K562 (cell line): ENCODE results near the gene APC. TPM values are rescaled to one million over a fixed set of nuclear protein-coding genes. Genes with fewer than 3 reads are reported as not detected.

ENCODE experiments used
- ATAC-seq: fragments of 200-7000 bp; cut with Tn5 transposase; 3 replicates; pipeline ENCODE4 v1.9.1; 2020; ENCODE audit warnings: moderate library complexity
- BruUV-seq: library from RNA; stranded (reverse); fragments of 400-500 nt; replicated peaks from 2 replicates; lab custom pipeline; 2021; lab: Mats Ljungman, UMichigan
- CTCF ChIA-PET: fragments of 300-600 bp; formaldehyde crosslinking; extraction: SDS; loops from one replicate; lab custom pipeline; 2021; ENCODE audit warnings: low intra/inter-chr PET ratio; lab: Yijun Ruan, JAX
- POLR2A ChIA-PET: fragments of 300-600, 350-650 bp; sonication (Branson Sonifier 250); formaldehyde crosslinking; extraction: SDS; loops from one replicate; lab custom pipeline; 2021; ENCODE audit warnings: antibody characterized with exemption, inconsistent platforms; lab: Yijun Ruan, JAX
- DNase-seq, 4 experiments: peaks; one replicate each; pipeline versions ENCODE4 v3.0.0 to v3.0.0-alpha.2; 2011 to 2018; ENCODE audit warnings: low spot score in 3 of 4, mixed read lengths in 3 of 4; ENCODE audit errors: extremely low read depth in 1 of 4
- FAIRE-seq: peaks from 2 replicates; lab custom pipeline; 2011; peaks lifted over from hg19 to GRCh38; lab: Jason Lieb, UNC
- H2AFZ ChIP-seq: 2 replicates; pipeline ENCODE4 v1.6.0; 2011; ENCODE audit warnings: low read depth, low read length, control low read depth, inconsistent platforms
- H3K27ac ChIP-seq: fragments of 200-600 bp; 3 replicates; pipeline ENCODE4 v1.8.0; 2011; ENCODE audit warnings: low read depth, mild to moderate bottlenecking, control low read depth, inconsistent platforms, low read length, moderate library complexity, mixed read lengths; ENCODE audit errors: extremely low read depth
- H3K27me3 ChIP-seq, 2 experiments: fragments of 300-600 bp in 1 of 2; 2 replicates in 1 of 2; 3 replicates in 1 of 2; pipeline versions ENCODE4 v1.6.0 to v1.8.0; 2011; ENCODE audit warnings: inconsistent platforms in 2 of 2, low read length in 2 of 2, mild to moderate bottlenecking in 1 of 2, mixed read lengths in 1 of 2, moderate library complexity in 1 of 2; ENCODE audit not compliant: control insufficient read depth in 2 of 2, insufficient read depth in 2 of 2
- H3K36me3 ChIP-seq: fragments of 300-600 bp; 3 replicates; pipeline ENCODE4 v1.8.0; 2011; ENCODE audit warnings: mild to moderate bottlenecking, low read length, inconsistent platforms; ENCODE audit not compliant: control insufficient read depth, insufficient read depth
- H3K4me1 ChIP-seq, 2 experiments: fragments of 200-600 bp in 1 of 2; replicated peaks in 1 of 2; 2 replicates in 1 of 2; 3 replicates in 1 of 2; pipeline versions ENCODE4 v1.5.1 to v1.8.0; 2011; ENCODE audit warnings: inconsistent platforms in 2 of 2, low read length in 2 of 2, mild to moderate bottlenecking in 1 of 2, mixed read lengths in 1 of 2, moderate library complexity in 1 of 2; ENCODE audit not compliant: control insufficient read depth in 2 of 2, insufficient read depth in 2 of 2
- H3K4me2 ChIP-seq: 2 replicates; pipeline ENCODE4 v1.6.1; 2011; ENCODE audit warnings: low read length, control low read depth, inconsistent platforms, mixed read lengths; ENCODE audit not compliant: insufficient read depth
- H3K4me3 ChIP-seq: fragments of 200-600 bp; sonication (generic), shearing (Covaris generic); 2 replicates; pipeline ENCODE4 v1.5.1; 2016; ENCODE audit warnings: control low read depth, inconsistent platforms
- H3K79me2 ChIP-seq: fragments of 200-600 bp; 3 replicates; pipeline ENCODE4 v1.8.0; 2011; ENCODE audit warnings: low read length, inconsistent platforms; ENCODE audit not compliant: control insufficient read depth, insufficient read depth
- H3K9ac ChIP-seq, 2 experiments: 2 replicates each; pipeline versions ENCODE4 v1.6.0 to v1.6.1; 2011; ENCODE audit warnings: low read depth in 2 of 2, low read length in 2 of 2, control low read depth in 1 of 2, inconsistent platforms in 1 of 2, mild to moderate bottlenecking in 1 of 2, mixed read lengths in 1 of 2; ENCODE audit not compliant: insufficient read depth in 1 of 2
- H3K9me1 ChIP-seq: one replicate; pipeline ENCODE4 v1.6.0; 2011; ENCODE audit warnings: inconsistent platforms, mild to moderate bottlenecking, low read length, moderate library complexity; ENCODE audit not compliant: control insufficient read depth, insufficient read depth
- H3K9me3 ChIP-seq: replicated peaks from 2 replicates; pipeline ENCODE4 v1.5.1; 2011; ENCODE audit warnings: low read depth, low read length, inconsistent platforms; ENCODE audit not compliant: control insufficient read depth, insufficient read depth
- H4K20me1 ChIP-seq: replicated peaks from 2 replicates; pipeline ENCODE4 v1.6.1; 2011; ENCODE audit warnings: low read length, inconsistent platforms, mixed read lengths; ENCODE audit not compliant: control insufficient read depth, insufficient read depth
- CREBBP ChIP-seq: IDR thresholded peaks from one replicate; pipeline ENCODE4 v1.6.1; 2012; ENCODE audit warnings: low read depth, mild to moderate bottlenecking, control low read depth, inconsistent platforms, low read length
- GATA2 ChIP-seq: sonication (generic); formaldehyde crosslinking; IDR thresholded peaks from 2 replicates; pipeline ENCODE4 v1.4.0; 2020; ENCODE audit warnings: mild to moderate bottlenecking, missing genetic modification reagents
- HSF4 ChIP-seq: fragments of 250-450 bp; sonication (Bioruptor Pico); IDR thresholded peaks from 2 replicates; pipeline ENCODE4 v2.1.2; 2022; ENCODE audit warnings: mild to moderate bottlenecking, moderate library complexity, borderline replicate concordance
- NBN ChIP-seq: fragments of 450-650 bp; IDR thresholded peaks from 2 replicates; pipeline ENCODE4 v1.6.1; 2016; ENCODE audit warnings: low read depth, mild to moderate bottlenecking
- NFE2 ChIP-seq: IDR thresholded peaks from 2 replicates; pipeline ENCODE4 v1.6.1; 2014; ENCODE audit warnings: antibody characterized with exemption, low read depth
- NFIC ChIP-seq: fragments of 450-650 bp; IDR thresholded peaks from 2 replicates; pipeline ENCODE4 v1.6.1; 2017; ENCODE audit warnings: mild to moderate bottlenecking, inconsistent platforms
- NONO ChIP-seq, 2 experiments: fragments of 200-400 bp in 1 of 2; fragments of 450-650 bp in 1 of 2; formaldehyde crosslinking in 1 of 2; IDR thresholded peaks; 2 replicates each; pipeline ENCODE4 v1.6.1; 2017; ENCODE audit warnings: low read depth in 2 of 2, mild to moderate bottlenecking in 2 of 2, moderate library complexity in 2 of 2, low read length in 1 of 2
- SETDB1 ChIP-seq: IDR thresholded peaks from one replicate; pipeline ENCODE4 v1.6.1; 2012; ENCODE audit warnings: low read length, control low read depth, inconsistent platforms
- TARDBP ChIP-seq: fragments of 450-650 bp; IDR thresholded peaks from 2 replicates; pipeline ENCODE4 v1.6.1; 2016
- TRIM25 ChIP-seq: fragments of 450-650 bp; IDR thresholded peaks from 2 replicates; pipeline ENCODE4 v1.7.0; 2016; ENCODE audit warnings: borderline replicate concordance
- TRIM28 ChIP-seq: fragments of 450-650 bp; IDR thresholded peaks from 2 replicates; pipeline ENCODE4 v1.6.1; 2017
- ZFP1 ChIP-seq: fragments of 450-650 bp; formaldehyde crosslinking; IDR thresholded peaks from 2 replicates; pipeline ENCODE4 v1.4.0; 2020; ENCODE audit warnings: mild to moderate bottlenecking, mixed read lengths
- ZKSCAN1 ChIP-seq: fragments of 150-350 bp; IDR thresholded peaks from 2 replicates; pipeline ENCODE4 v1.6.1; 2016; ENCODE audit warnings: low read depth, low read length
- ZNF175 ChIP-seq: fragments of 200-800 bp; sonication (Bioruptor generic); IDR thresholded peaks from 2 replicates; pipeline ENCODE4 v1.6.1; 2016; ENCODE audit warnings: low read depth, mild to moderate bottlenecking, missing genetic modification characterization, missing compliant biosample characterization
- ZNF217 ChIP-seq: sonication (generic); formaldehyde crosslinking; IDR thresholded peaks from 2 replicates; pipeline ENCODE4 v1.8.0; 2022; ENCODE audit warnings: mild to moderate bottlenecking, missing genetic modification reagents
- ZNF431 ChIP-seq: sonication (generic); formaldehyde crosslinking; IDR thresholded peaks from 2 replicates; pipeline ENCODE4 v1.8.0; 2022; ENCODE audit warnings: mild to moderate bottlenecking, missing genetic modification reagents
- ZNF445 ChIP-seq: fragments of 250-450 bp; sonication (Bioruptor Pico); IDR thresholded peaks from 2 replicates; pipeline ENCODE4 v1.4.0; 2020; ENCODE audit warnings: low read depth, mild to moderate bottlenecking, moderate library complexity
- ZNF57 ChIP-seq: fragments of 450-650 bp; formaldehyde crosslinking; IDR thresholded peaks from 2 replicates; pipeline ENCODE4 v1.4.0; 2020; ENCODE audit warnings: mild to moderate bottlenecking, moderate library complexity
- ZNF707 ChIP-seq: fragments of 250-450 bp; sonication (Bioruptor Pico); conservative IDR thresholded peaks from 2 replicates; pipeline ENCODE4 v1.8.0; 2022; ENCODE audit warnings: inconsistent platforms, mild to moderate bottlenecking, moderate library complexity
- WGBS: fragments of 100-300 bp; shearing (Covaris generic); methylation state at CpG from one replicate; pipeline ENCODE4 v1.1.6; 2016; ENCODE audit warnings: low coverage, mixed read lengths; ENCODE audit not compliant: insufficient coverage; ENCODE audit errors: missing lambda C conversion rate; 5-methylcytosine and 5-hydroxymethylcytosine counted together
- in situ Hi-C: fragments of 300-500 bp; cut with MboI; formaldehyde crosslinking; loops from 4 replicates; pipeline ENCODE4 v1.15.0; 2018; ENCODE audit warnings: inconsistent platforms, mixed read lengths
- intact Hi-C: fragments of 100-400 bp; cut with micrococcal nuclease; formaldehyde crosslinking; loops from 2 replicates; pipeline ENCODE4 v1.14.2; 2022
- polyA plus RNA-seq, 8 experiments: library from polyadenylated mRNA; depleted of rRNA in 4 of 8; stranded (reverse) in 5 of 8; unstranded in 3 of 8; fragments of >200 nt; fragmentation: Nextera tagmentation in 2 of 8; fragmentation: Illumina TruSeq in 1 of 8; extraction: Ambion mirVana in 2 of 8; extraction: Trizol in 1 of 8; gene quantifications; 2 replicates each; pipeline versions ENCODE4 v1.2.1 to v1.2.3, GENCODE V29; 2011 to 2014; ENCODE audit warnings: inconsistent platforms in 1 of 8, missing spikeins in 1 of 8
- total RNA-seq, 7 experiments: library from RNA; depleted of rRNA in 6 of 7; stranded (reverse); fragments of >200 nt in 6 of 7; fragmentation: Illumina TruSeq in 2 of 7; extraction: Trizol in 2 of 7; gene quantifications; 2 replicates each; pipeline versions ENCODE4 v1.2.1 to v1.2.3, GENCODE V29; 2011 to 2021; ENCODE audit warnings: low replicate concordance in 1 of 7

APC gene
- total and polyA plus RNA-seq, 9 of the 15 experiments (the other 6 are each of a cell fraction or from before 2014, with no cell fraction given), result 5.7 to 29.5 (median 15.4) TPM

- TF ChIP-seq CREBBP (no peak), NFE2 (no peak), NBN (no peak), NONO (IDR thresholded peaks at IDR 0.05; ENCODE audit: low read depth in 2 of 2, low read length in 1 of 2) (no peak), NFIC (no peak), ZKSCAN1 (no peak), TARDBP (no peak), SETDB1 (no peak), ZNF445 (no peak), GATA2 (CRISPR knock-in tag) (no peak), ZNF217 (CRISPR knock-in tag) (no peak), TRIM28 (no peak), ZFP1 (CRISPR knock-in tag) (no peak), TRIM25 (no peak), ZNF175 (no peak), HSF4 (no peak), ZNF57 (CRISPR knock-in tag) (no peak), ZNF431 (CRISPR knock-in tag) (no peak), ZNF707 (CRISPR knock-in tag) (no peak)
- H3K27me3 ChIP-seq, result no peaks in the 10 kb centered on the region
- BruUV-seq, result no TSS peak
- peaks cover 58% of the 10 kb centered on the region for H3K36me3 ChIP-seq
- ChIA-PET POLR2A (interaction anchor here (0.6 to 1.4 kb wide), 2 partner anchors 22 to 272 kb away, joined by 3 read pairs; no protein-coding TSS in a partner anchor), CTCF (no interaction called here)
- intact Hi-C loops, result no loop called here
- FAIRE-seq, result no peak
- H3K9me3 ChIP-seq, result no peaks in the 10 kb centered on the region
- in situ Hi-C loops, result no loop called here
- 92% methylated on average over 1 of the region's 1 CpG for WGBS
- H3K9me1 ChIP-seq, result no peaks in the 10 kb centered on the region
- no peaks in the 10 kb centered on the region for H4K20me1 ChIP-seq
- no peak for ATAC-seq
- H2AFZ ChIP-seq, result no peak overlapping the region
- H3K4me2 ChIP-seq, result no peak overlapping the region
- H3K27ac ChIP-seq, result no peak overlapping the region
- H3K4me3 ChIP-seq, result no peak overlapping the region
- no peak overlapping the region for H3K9ac ChIP-seq
- H3K4me1 ChIP-seq, result no peaks in the 10 kb centered on the region
- no peaks in the 10 kb centered on the region for H3K79me2 ChIP-seq
- DNase-seq, result no peak
Observed at GRCh38 chr5:112820246-112820645, 82.6 kb downstream of the APC start.
